ENCODE data around the gene ERGIC3.

Gene ERGIC3

GRCh38 chr20:35606127-35606526 is 64.2 kb downstream of the ERGIC3 start:
- H3K4me3 ChIP-seq (ENCODE audit: low read length): no peak overlapping the region
- no peak for DNase-seq (ENCODE audit: low read depth)
- TF ChIP-seq CTCF (conservative IDR thresholded peaks at IDR 0.05; ENCODE audit: low read length): no peak
